Islet precursor cell (in vitro differentiated cells): ENCODE measurements around the gene SCRN2.
A peak's percentile ranks its signal among the peaks of the same experiment; 100 is the strongest.

Source experiments
- DNase-seq: peaks from one replicate; pipeline ENCODE4 v3.0.0-alpha.2; 2018

Gene SCRN2

DNA sequence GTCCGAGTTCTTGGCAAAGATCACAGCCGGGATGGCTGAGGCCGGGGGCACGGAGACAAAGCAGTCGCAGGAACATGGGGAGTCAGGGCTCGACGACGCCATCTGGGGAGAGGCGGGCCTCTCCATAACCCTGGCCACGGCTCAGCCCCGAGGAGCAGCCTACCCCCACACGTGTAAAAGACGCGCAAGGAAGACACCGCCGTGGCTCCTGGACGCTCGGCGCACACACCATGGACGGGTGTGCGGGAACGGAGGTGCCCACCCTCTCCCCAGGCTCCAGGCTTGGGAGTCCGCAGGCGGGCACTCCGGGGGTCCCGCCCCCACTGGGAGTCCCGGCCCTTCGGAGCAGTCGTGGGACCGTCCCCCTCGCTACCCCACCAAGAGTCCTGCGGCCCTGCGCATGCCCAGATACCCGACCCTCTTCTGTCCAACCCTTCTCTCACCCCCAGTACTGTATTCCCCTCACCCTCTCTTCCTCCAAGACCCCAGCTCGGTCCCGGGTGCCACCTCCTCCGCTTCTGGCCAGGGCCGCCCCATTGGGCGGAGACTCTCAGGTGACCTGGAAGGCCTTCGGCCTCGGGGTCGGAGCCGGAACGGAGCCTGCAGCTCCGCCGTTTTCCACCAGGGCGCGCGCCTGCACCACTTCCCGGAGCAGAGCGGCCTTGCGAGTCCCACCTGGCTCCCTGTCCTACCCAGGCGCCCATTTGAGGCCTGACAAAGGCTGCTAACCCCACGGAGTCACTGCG is at the start of gene SCRN2:
Gene SCRN2, minus strand, starts transcription at position 532 of the 746 bp plus-strand sequence. Its CDS starts 430 bp downstream, at position 102.
- DNase-seq, result peak; percentile 99

DNA sequence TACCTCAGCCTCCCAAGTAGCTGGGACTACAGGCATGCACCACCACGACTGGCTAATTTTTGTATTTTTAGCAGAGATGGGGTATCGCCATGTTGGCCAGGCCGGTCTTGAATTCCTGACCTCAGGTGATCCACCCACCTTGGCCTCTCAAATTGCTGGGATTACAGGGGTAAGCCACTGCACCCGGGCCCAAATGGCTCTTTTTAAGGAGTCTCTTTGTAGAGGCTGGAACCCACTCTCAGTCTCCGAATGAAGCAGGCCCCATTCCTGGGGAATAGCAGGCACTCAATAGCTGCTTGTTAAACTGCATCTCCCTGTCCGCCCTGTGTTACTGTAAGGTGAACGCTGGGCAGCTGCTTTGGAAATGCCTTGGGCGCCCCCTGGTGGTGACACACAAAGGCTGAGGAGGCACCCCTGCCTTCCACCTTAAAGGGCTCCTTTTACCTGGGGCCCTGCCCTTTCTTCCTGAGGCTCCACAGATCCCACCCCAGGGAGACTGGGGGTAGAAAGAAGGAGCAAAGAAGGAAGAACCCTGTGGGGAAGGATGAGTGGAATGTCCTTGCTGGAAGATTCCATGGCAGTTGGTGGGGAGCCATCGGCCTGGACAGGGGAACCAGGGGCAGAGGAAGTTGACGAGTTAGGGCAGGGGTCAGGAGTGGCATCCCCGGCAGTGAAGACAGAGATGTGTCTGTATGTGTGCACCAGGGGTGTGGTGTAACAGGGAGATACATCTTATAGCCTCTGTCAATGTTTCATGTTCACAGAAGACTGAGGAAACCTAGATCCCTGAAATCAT is 48.9 kb upstream of the SCRN2 start:
- DNase-seq, result peak; percentile 96

- DNase-seq, result peak; percentile 95
These were observed 47.2 kb upstream of the SCRN2 start for GRCh38 chr17:47888293-47888692.

DNA sequence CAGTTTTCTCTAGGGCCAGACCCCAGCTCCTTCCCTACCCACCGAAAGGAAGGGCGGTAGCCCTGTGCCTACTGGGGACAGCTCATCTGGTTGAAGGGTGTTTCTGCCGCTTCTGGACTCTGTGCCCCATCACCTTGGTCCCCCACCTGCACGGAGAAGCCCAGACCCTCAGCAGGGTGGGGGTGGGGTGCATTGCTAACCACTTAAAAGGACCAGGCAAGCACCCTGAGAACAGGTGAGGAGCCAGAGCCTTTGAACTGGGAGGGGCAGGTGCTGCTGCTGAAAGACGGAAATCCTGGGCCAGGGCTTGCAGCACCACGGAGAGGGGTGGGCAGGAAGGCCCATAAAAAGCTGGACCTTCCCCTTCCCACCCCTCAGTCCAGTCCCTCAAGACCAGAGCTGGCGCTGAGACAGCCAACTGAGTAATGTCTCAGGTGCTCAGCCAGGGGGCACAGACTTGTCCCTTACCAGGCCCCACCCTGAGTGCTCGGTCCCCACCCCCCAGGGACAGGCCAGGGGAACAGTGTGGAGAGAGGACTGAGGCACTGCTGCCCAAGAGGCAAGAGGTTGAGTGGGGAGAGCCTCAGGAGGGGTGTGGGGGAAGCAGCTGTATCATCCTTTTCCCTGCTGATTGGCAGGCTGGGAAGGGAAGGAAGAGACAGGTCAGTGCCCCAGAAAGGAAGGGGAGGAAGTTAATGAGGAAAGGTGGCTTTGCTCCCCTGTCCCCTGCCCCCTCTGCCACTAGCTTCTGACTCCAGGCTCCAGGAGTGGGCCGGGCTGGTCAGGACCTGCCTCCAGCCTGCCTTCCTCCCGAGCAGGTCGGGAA is 44.0 kb upstream of the SCRN2 start:
- peak; percentile 80 for DNase-seq

DNA sequence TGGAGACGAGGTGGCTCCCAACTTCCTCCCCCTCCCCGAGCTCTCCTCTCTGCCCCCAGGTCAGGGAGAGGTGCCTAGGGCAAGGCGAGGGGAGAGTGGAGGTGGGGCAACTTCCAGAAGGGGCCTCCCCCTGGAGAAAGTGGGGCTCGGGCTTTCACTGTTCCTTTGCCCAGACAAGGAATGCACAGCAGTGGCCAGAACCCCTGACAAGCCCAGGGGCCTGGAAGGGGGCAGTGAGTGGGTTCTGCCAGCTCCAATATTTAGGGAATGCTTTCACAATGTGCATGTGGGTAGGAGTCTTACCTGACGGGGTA is 43.3 kb upstream of the SCRN2 start:
- no peak for DNase-seq

GRCh38 chr17:47883589-47884426 is 42.7 kb upstream of the SCRN2 start:
- DNase-seq, result peak; percentile 90

DNA sequence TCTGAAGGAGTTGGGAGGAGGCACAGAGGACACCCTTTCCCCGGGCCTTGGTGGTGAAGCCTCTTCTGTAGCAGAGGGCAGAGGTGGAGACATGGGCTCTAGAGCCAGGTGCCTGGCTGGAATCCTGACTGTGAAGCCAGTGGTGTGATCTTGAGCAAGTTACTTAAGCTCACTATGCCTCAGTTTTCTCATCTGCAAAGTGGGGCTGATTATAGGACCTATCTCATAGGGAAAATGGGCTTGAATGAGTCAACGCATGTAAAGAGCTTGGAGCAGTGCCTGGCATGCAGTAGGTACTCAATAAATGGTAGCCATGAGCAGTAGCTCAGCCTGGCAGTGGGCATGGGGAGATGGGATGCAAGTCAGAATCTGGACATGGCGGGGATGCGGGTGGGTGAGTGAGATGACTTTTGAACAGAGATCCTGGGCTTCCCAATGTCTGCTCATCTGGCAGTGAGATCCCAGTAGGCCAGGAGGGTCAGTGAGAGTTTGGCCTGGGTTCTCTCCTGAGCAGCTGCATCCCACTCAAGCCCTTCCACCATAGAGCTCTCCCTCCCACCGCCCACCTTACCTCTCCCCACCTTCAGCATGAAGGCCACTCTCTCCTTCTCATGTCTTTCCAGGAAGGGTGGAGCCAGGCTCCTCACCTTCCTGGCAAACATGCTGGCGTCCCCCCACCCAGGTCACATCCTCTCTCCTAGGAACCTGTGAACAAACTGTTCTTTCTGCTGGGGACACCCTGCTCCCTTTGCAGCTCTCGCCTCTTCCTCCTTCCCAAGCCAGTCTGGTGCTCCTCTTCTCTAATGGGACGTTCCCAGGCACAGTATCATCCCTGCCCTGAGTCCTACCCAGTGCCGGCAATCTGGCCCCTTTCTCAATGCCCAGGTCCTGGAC is 41.9 kb upstream of the SCRN2 start:
- no peak for DNase-seq

DNA sequence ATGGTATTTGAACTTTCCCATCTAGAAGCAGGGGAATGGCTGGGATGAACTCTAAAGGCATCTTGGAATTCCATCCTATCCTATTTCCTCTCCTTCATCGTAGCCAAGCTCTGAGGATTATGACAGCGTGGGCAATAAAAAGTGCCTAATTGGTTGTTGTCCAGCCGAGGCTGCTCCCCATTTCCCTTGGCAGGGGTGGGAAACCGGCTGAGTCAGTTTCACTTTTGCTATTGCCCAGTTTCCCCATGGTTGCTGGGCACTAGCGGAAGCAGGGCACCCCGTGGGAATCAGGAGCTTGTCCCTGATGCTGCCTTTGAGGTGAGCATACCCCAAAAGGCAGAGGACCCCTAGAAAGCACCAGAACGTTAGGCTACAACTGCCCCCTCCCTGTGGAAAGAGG is 41.2 kb upstream of the SCRN2 start:
- no peak for DNase-seq

DNA sequence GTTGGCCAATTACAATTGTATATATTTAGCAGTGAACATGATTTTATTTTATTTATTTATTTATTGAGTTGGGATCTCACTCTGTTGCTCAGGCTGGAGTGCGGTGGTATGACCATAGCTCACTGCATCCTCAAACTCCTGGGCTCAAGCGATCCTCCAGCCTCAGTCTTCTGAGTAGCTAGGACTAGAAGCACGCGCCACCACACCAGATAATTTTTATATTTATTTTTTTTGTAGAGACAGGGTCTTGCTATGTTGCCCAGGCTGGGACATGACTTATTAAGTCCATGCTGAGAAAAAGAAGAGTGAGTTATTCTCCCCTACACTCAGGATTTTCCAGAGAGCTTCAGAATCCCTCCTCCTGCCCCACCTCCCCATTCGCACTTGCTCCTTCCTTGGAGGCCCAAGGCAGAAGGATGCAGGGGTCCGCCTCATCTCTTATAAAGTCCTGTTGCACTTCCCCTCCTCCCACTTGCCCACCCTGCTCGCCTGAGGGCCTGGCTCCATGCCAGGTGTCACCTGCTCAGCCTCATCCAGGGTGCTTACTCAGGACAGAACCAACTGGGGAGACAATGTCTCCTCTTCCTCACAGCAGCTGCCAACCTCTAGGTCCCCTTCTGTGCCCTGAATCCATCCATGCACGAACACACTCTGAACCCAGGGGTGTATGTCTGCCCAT is 38.8 kb upstream of the SCRN2 start:
- no peak for DNase-seq

GRCh38 chr17:47879028-47879585 is 38.0 kb upstream of the SCRN2 start:
- DNase-seq, result no peak

GRCh38 chr17:47878203-47879027 is 37.3 kb upstream of the SCRN2 start:
- no peak for DNase-seq

- DNase-seq, result no peak
These were observed 36.4 kb upstream of the SCRN2 start for GRCh38 chr17:47877368-47878034.

DNA sequence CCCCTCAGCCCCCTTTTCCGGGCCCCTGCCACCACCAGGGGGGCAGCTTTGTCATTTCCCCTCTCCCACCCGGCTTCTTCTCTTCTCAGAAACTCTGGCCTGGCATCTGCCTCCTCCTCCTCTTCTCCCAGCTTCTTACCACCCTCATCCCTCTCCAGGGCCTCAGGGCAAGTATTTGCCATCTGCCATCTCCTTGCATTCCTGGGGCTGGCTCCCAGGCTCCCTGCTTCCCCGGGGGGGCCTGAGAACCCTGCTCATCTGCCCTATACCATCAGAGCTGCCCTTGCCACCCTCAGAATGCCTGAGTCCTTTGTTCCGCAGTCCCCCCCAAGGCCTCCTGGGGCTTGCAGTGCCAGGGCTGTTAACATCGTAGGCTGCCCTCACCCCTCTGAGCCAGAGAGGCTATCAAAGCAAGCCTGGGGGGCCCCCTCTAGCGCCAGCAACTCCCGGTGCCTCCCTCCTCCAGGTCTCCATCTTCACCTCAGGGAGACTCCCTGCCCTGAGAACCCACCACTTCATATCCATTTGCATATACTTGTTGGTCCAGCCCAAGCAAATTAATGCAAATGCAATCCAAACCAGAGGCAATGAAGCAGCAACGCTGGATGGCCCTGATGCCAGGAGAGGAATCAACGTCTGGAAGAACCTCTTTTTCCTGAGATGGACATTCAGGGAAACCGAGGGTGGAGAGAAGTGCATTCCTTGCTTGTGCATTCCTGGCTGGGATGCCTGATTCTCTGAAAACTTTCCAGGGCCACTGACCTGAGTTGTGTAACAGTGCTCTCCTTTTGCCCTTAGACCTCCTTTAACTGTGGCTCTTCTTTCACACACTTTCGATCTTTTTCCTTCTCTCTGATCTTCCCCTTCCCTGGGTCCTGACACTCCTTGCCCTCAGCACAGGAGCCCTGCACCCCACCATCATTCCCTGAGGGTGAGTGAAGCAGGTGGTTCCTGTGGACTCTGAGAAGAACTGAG is 34.2 kb upstream of the SCRN2 start:
- no peak for DNase-seq

GRCh38 chr17:47873200-47874090 is 32.4 kb upstream of the SCRN2 start:
- no peak for DNase-seq

- no peak for DNase-seq
These were observed 31.6 kb upstream of the SCRN2 start for GRCh38 chr17:47872651-47873161.

DNA sequence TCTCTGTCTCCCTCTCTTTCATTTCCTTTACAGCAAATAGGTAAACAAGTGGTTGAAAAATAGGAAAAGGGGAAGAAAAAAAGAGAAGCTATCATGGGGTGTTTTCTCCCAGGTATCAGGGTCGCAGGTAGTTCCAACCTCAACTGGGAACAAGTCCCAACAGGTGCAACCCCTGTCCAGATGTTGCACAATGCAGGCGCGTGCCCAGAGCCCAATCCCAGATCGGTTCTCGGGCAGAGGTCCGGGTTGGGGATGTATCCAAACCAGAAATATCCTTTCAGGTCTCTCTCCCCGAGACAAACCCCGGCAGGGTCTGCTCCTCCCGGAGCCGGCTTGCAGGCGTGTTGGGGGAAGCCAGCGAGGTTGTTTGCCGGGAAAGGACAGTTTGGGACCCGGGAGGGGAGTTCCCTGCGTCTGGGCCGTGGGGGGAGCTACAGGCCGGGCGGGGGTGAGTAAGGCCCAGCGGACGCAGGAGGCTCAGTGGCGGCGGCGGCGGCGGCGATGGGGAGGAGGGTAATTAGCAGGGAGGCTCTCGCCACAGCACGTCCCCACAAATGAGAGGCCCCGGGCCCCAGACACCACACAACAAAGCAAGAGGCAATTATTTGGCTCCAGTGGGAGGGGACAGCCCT is 31.1 kb upstream of the SCRN2 start:
- DNase-seq, result peak; percentile 86
